HG02623 (cell line): ENCODE data around the gene PLEKHG4B.
"Not testable (repeated sequence)": the region's sequence is repeated elsewhere in the genome, so short reads cannot be mapped to it uniquely, and the experiment has no call there.

Experiments
- ATAC-seq: cut with Tn5 transposase; IDR thresholded peaks from one replicate; pipeline ENCODE4 v1.9.1; 2021; ENCODE audit warnings: moderate library complexity; ENCODE audit not compliant: unreplicated experiment

PLEKHG4B gene

GRCh38 chr5:218457-219291 is 126.7 kb downstream of the PLEKHG4B start:
- ATAC-seq: peak; percentile 19

- no peak for ATAC-seq
Observed at GRCh38 chr5:219460-219863, 127.5 kb downstream of the PLEKHG4B start.

GRCh38 chr5:219991-220390 is 128.0 kb downstream of the PLEKHG4B start:
- no peak for ATAC-seq

GRCh38 chr5:222951-223715 is 131.2 kb downstream of the PLEKHG4B start:
- ATAC-seq: not testable (repeated sequence)

GRCh38 chr5:223791-224190 is 131.8 kb downstream of the PLEKHG4B start:
- no peak for ATAC-seq

- no peak for ATAC-seq
Observed at GRCh38 chr5:225334-225733, 133.4 kb downstream of the PLEKHG4B start.

- not testable (repeated sequence) for ATAC-seq
Observed at GRCh38 chr5:227375-227774, 135.4 kb downstream of the PLEKHG4B start.

- no peak for ATAC-seq
Observed at GRCh38 chr5:228886-229285, 136.9 kb downstream of the PLEKHG4B start.

GRCh38 chr5:230711-231110 is 138.7 kb downstream of the PLEKHG4B start:
- ATAC-seq: no peak

- no peak for ATAC-seq
Observed at GRCh38 chr5:231661-232060, 139.7 kb downstream of the PLEKHG4B start.

GRCh38 chr5:233426-233825 is 141.5 kb downstream of the PLEKHG4B start:
- not testable (repeated sequence) for ATAC-seq

GRCh38 chr5:234450-234849 is 142.5 kb downstream of the PLEKHG4B start:
- ATAC-seq: no peak

GRCh38 chr5:235527-235926 is 143.6 kb downstream of the PLEKHG4B start:
- ATAC-seq: not testable (repeated sequence)

GRCh38 chr5:237931-238330 is 146.0 kb downstream of the PLEKHG4B start:
- ATAC-seq: not testable (repeated sequence)
